IMR-90 (cell line): Measurements from ENCODE around the gene AKAP13. TPM values are rescaled to one million over a fixed set of nuclear protein-coding genes. Genes with fewer than 3 reads are reported as not detected.

Experiments used
- ATAC-seq: fragments of 200-7000 bp; cut with Tn5 transposase; 2 replicates; pipeline ENCODE4 v1.9.1; 2020; ENCODE audit warnings: low read depth, mild to moderate bottlenecking, moderate library complexity
- BruUV-seq: library from RNA; stranded (reverse); fragments of 400-500 nt; replicated peaks from 2 replicates; lab custom pipeline; 2021; lab: Mats Ljungman, UMichigan
- CTCF ChIA-PET: fragments of 300-600 bp; formaldehyde crosslinking; extraction: SDS; loops from one replicate; lab custom pipeline; 2021; ENCODE audit warnings: antibody characterized with exemption; lab: Yijun Ruan, JAX
- POLR2A ChIA-PET: fragments of 300-600 bp; sonication (Branson Sonifier 250); formaldehyde crosslinking; loops from one replicate; lab custom pipeline; 2022; ENCODE audit warnings: antibody characterized with exemption; ENCODE audit not compliant: unreplicated experiment; lab: Charles Lee
- DNase-seq: peaks from one replicate; pipeline ENCODE4 v3.0.0; 2013
- H2AFZ ChIP-seq: replicated peaks from 2 replicates; pipeline ENCODE3; 2013; ENCODE audit warnings: low read length, mild to moderate bottlenecking; ENCODE audit not compliant: poor library complexity
- H2AK5ac ChIP-seq: 2 replicates; pipeline ENCODE4 v1.6.1; 2013; ENCODE audit warnings: low read depth, low read length, inconsistent platforms
- H2AK9ac ChIP-seq: replicated peaks from 2 replicates; pipeline ENCODE3; 2013; ENCODE audit warnings: mild to moderate bottlenecking, low read depth, low read length, moderate library complexity; ENCODE audit not compliant: poor library complexity
- H2BK120ac ChIP-seq: 2 replicates; pipeline ENCODE4 v1.6.1; 2013; ENCODE audit warnings: low read depth, low read length, inconsistent platforms
- H2BK15ac ChIP-seq: 3 replicates; pipeline ENCODE4 v1.6.1; 2013; ENCODE audit warnings: low read depth, low read length, inconsistent platforms
- H2BK20ac ChIP-seq: 2 replicates; pipeline ENCODE4 v1.6.1; 2013; ENCODE audit warnings: low read depth, mild to moderate bottlenecking, inconsistent platforms, low read length, moderate library complexity
- H2BK5ac ChIP-seq: 2 replicates; pipeline ENCODE4 v1.6.1; 2013; ENCODE audit warnings: mild to moderate bottlenecking, low read depth, low read length, inconsistent platforms; ENCODE audit not compliant: poor library complexity, severe bottlenecking
- H3K14ac ChIP-seq: replicated peaks from 2 replicates; pipeline ENCODE4 v1.6.1; 2013; ENCODE audit warnings: low read depth, low read length, inconsistent platforms
- H3K18ac ChIP-seq: 2 replicates; pipeline ENCODE4 v1.6.1; 2013; ENCODE audit warnings: low read depth, low read length, control low read depth
- H3K23ac ChIP-seq: 2 replicates; pipeline ENCODE4 v1.6.1; 2013; ENCODE audit warnings: low read depth, low read length, inconsistent platforms
- H3K27ac ChIP-seq: 2 replicates; pipeline ENCODE4 v1.5.1; 2013; ENCODE audit warnings: mild to moderate bottlenecking, control low read depth, low read length; ENCODE audit not compliant: insufficient read depth
- H3K27me3 ChIP-seq: 2 replicates; pipeline ENCODE4 v1.6.1; 2013; ENCODE audit warnings: low read length; ENCODE audit not compliant: control insufficient read depth, insufficient read depth
- H3K36me3 ChIP-seq: 2 replicates; pipeline ENCODE4 v1.6.1; 2013; ENCODE audit warnings: low read length, mixed read lengths; ENCODE audit not compliant: control insufficient read depth, insufficient read depth
- H3K4ac ChIP-seq: 2 replicates; pipeline ENCODE4 v1.6.1; 2013; ENCODE audit warnings: low read depth, low read length, inconsistent platforms
- H3K4me1 ChIP-seq: 2 replicates; pipeline ENCODE4 v1.6.1; 2013; ENCODE audit warnings: low read length, mixed read lengths; ENCODE audit not compliant: control insufficient read depth, insufficient read depth
- H3K4me2 ChIP-seq: 2 replicates; pipeline ENCODE4 v1.6.1; 2013; ENCODE audit warnings: low read depth, mild to moderate bottlenecking, control low read depth, low read length, moderate library complexity
- H3K4me3 ChIP-seq: 2 replicates; pipeline ENCODE4 v1.5.1; 2013; ENCODE audit warnings: low read depth, mild to moderate bottlenecking, control low read depth, low read length, moderate library complexity; ENCODE audit not compliant: insufficient read depth
- H3K56ac ChIP-seq: 2 replicates; pipeline ENCODE4 v1.6.1; 2013; ENCODE audit warnings: low read length, inconsistent platforms; ENCODE audit not compliant: insufficient read depth; ENCODE audit errors: extremely low read depth
- H3K79me1 ChIP-seq, 2 experiments: 2 replicates each; pipeline ENCODE4 v1.6.1; 2013; ENCODE audit warnings: low read length in 2 of 2, inconsistent platforms in 1 of 2, low read depth in 1 of 2
- H3K9ac ChIP-seq: 2 replicates; pipeline ENCODE4 v1.6.1; 2013; ENCODE audit warnings: low read depth, low read length, control low read depth
- H3K9me1 ChIP-seq: 2 replicates; pipeline ENCODE4 v1.6.1; 2013; ENCODE audit warnings: low read length, inconsistent platforms; ENCODE audit not compliant: insufficient read depth
- H3K9me3 ChIP-seq: 2 replicates; pipeline ENCODE4 v1.6.1; 2013; ENCODE audit warnings: low read length; ENCODE audit not compliant: control insufficient read depth, insufficient read depth
- H4K20me1 ChIP-seq: 2 replicates; pipeline ENCODE4 v1.6.1; 2013; ENCODE audit warnings: low read length, inconsistent platforms; ENCODE audit not compliant: insufficient read depth
- H4K5ac ChIP-seq: 2 replicates; pipeline ENCODE4 v1.6.1; 2013; ENCODE audit warnings: mild to moderate bottlenecking, low read depth, low read length, control low read depth
- H4K8ac ChIP-seq, 2 experiments: 2 replicates each; pipeline ENCODE4 v1.6.1; 2013; ENCODE audit warnings: low read depth in 2 of 2, low read length in 2 of 2, control low read depth in 1 of 2, inconsistent platforms in 1 of 2
- H4K91ac ChIP-seq: 2 replicates; pipeline ENCODE4 v1.6.1; 2013; ENCODE audit warnings: low read depth, low read length, inconsistent platforms; ENCODE audit not compliant: insufficient read depth
- CHD1 ChIP-seq: IDR thresholded peaks from 2 replicates; pipeline ENCODE4 v1.6.1; 2012; ENCODE audit warnings: low read depth, low read length, improper control_type of control experiment
- MAZ ChIP-seq: IDR thresholded peaks from 2 replicates; pipeline ENCODE4 v1.6.1; 2012; ENCODE audit warnings: low read depth, mild to moderate bottlenecking, low read length, improper control_type of control experiment, moderate library complexity, borderline replicate concordance
- MXI1 ChIP-seq: IDR thresholded peaks from 2 replicates; pipeline ENCODE4 v1.6.1; 2012; ENCODE audit warnings: low read depth, mild to moderate bottlenecking, low read length, moderate library complexity, borderline replicate concordance
- RCOR1 ChIP-seq: IDR thresholded peaks from 2 replicates; pipeline ENCODE4 v1.6.1; 2012; ENCODE audit warnings: mild to moderate bottlenecking, low read length, improper control_type of control experiment; ENCODE audit not compliant: insufficient replicate concordance
- RFX5 ChIP-seq: IDR thresholded peaks from 2 replicates; pipeline ENCODE4 v1.8.0; 2012; ENCODE audit warnings: low read depth, mild to moderate bottlenecking, low read length, moderate library complexity
- SMC3 ChIP-seq: fragments of 150-350 bp; IDR thresholded peaks from 2 replicates; pipeline ENCODE4 v1.6.1; 2016; ENCODE audit warnings: low read depth, mild to moderate bottlenecking, antibody characterized with exemption, low read length, moderate library complexity
- USF2 ChIP-seq: fragments of 150-350 bp; IDR thresholded peaks from 2 replicates; pipeline ENCODE4 v1.6.1; 2017; ENCODE audit warnings: mild to moderate bottlenecking, antibody characterized with exemption, low read length, low read depth
- WGBS, 2 experiments: methylation state at CpG; one replicate each; pipeline versions ENCODE4 v1.1.5 to v1.1.7; 2013; ENCODE audit warnings: missing lambda C conversion rate in 2 of 2; ENCODE audit not compliant: insufficient read length in 1 of 2; ENCODE audit errors: extremely low coverage in 2 of 2; 5-methylcytosine and 5-hydroxymethylcytosine counted together
- dilution Hi-C: fragments of 300-500 bp; cut with HindIII; formaldehyde crosslinking; loops from one replicate; pipeline ENCODE4 v1.14.3; 2018; ENCODE audit warnings: low sequenced_read_pairs; ENCODE audit not compliant: unreplicated experiment
- in situ Hi-C: fragments of 300-500 bp; cut with MboI; formaldehyde crosslinking; loops from 3 replicates; pipeline ENCODE4 v1.14.3; 2019; ENCODE audit warnings: low sequenced_read_pairs, inconsistent platforms, mixed read lengths
- intact Hi-C: fragments of 100-400 bp; cut with micrococcal nuclease; formaldehyde crosslinking; loops from 2 replicates; pipeline ENCODE4 v1.10.0; 2022
- polyA plus RNA-seq, 3 experiments: library from polyadenylated mRNA; depleted of rRNA; stranded (reverse); fragments of >200 nt; gene quantifications; 2 replicates each; pipeline ENCODE4 v1.2.3, GENCODE V29; 2012; ENCODE audit warnings: low replicate concordance in 1 of 3
- total RNA-seq: library from RNA; depleted of rRNA; stranded (reverse); fragments of >200 nt; gene quantifications from 2 replicates; pipeline ENCODE4 v1.2.3, GENCODE V29; 2012
- TF ChIP-seq, protein P1 (sequence below): conservative IDR thresholded peaks from 2 replicates; pipeline ENCODE4 v1.5.1; 2012; ENCODE audit warnings: mild to moderate bottlenecking, low read depth, low read length, improper control_type of control experiment
- TF ChIP-seq, protein P2 (sequence below): fragments of 150-350 bp; IDR thresholded peaks from 2 replicates; pipeline ENCODE4 v1.6.1; 2016; ENCODE audit warnings: low read depth, mild to moderate bottlenecking, low read length, moderate library complexity, borderline replicate concordance

The AKAP13 gene
- total and polyA plus RNA-seq, 2 of the 4 experiments (the other 2 are of a cell fraction), result 10.4 to 46.4 TPM

- Histone ChIP-seq H3K9me1 (peaks cover 5% of the 10 kb centered on the region; the same call in 1 of the 2 replicates), H2AK5ac (no peak overlapping the region), H3K79me1 (peaks cover 22 to 41% of the 10 kb centered on the region in 2 experiments), H3K9ac (no peak overlapping the region), H3K4me1 (peaks cover 5% of the 10 kb centered on the region; the same call in 1 of the 2 replicates), H2BK120ac (no peak overlapping the region), H3K9me3 (no peaks in the 10 kb centered on the region), H4K5ac (no peak overlapping the region), H3K4ac (no peak overlapping the region), H3K23ac (no peak overlapping the region), H4K20me1 (no peaks in the 10 kb centered on the region), H4K91ac (no peak overlapping the region), H2AK9ac (no peak overlapping the region), H3K14ac (no peak overlapping the region), H3K4me3 (no peak overlapping the region), H2BK15ac (no peak overlapping the region), H3K4me2 (no peak overlapping the region), H3K18ac (no peak overlapping the region), H2BK5ac (no peak overlapping the region), H3K36me3 (no peaks in the 10 kb centered on the region), H3K27ac (no peak overlapping the region), H3K56ac (no peak overlapping the region), H2BK20ac (no peak overlapping the region), H2AFZ (no peak overlapping the region), H3K27me3 (no peaks in the 10 kb centered on the region), H4K8ac (no peak overlapping the region)
- intact Hi-C loops, result no loop called here
- no peak for TF ChIP-seq RCOR1
- no peak for TF ChIP-seq MAZ
- TF ChIP-seq SMC3, result no peak
- no peak for TF ChIP-seq USF2
- TF ChIP-seq, protein P1, sequence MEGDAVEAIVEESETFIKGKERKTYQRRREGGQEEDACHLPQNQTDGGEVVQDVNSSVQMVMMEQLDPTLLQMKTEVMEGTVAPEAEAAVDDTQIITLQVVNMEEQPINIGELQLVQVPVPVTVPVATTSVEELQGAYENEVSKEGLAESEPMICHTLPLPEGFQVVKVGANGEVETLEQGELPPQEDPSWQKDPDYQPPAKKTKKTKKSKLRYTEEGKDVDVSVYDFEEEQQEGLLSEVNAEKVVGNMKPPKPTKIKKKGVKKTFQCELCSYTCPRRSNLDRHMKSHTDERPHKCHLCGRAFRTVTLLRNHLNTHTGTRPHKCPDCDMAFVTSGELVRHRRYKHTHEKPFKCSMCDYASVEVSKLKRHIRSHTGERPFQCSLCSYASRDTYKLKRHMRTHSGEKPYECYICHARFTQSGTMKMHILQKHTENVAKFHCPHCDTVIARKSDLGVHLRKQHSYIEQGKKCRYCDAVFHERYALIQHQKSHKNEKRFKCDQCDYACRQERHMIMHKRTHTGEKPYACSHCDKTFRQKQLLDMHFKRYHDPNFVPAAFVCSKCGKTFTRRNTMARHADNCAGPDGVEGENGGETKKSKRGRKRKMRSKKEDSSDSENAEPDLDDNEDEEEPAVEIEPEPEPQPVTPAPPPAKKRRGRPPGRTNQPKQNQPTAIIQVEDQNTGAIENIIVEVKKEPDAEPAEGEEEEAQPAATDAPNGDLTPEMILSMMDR, result no peak
- TF ChIP-seq MXI1, result no peak
- no peak for TF ChIP-seq RFX5
- TF ChIP-seq, protein P2, sequence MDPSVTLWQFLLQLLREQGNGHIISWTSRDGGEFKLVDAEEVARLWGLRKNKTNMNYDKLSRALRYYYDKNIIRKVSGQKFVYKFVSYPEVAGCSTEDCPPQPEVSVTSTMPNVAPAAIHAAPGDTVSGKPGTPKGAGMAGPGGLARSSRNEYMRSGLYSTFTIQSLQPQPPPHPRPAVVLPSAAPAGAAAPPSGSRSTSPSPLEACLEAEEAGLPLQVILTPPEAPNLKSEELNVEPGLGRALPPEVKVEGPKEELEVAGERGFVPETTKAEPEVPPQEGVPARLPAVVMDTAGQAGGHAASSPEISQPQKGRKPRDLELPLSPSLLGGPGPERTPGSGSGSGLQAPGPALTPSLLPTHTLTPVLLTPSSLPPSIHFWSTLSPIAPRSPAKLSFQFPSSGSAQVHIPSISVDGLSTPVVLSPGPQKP, result no peak
- TF ChIP-seq CHD1, result no peak
- dilution Hi-C loops, result no loop called here
- ChIA-PET CTCF (no interaction called here), POLR2A (no interaction called here)
- in situ Hi-C loops, result loop anchor here (10.0 kb wide), 1 partner anchor 241 kb away; no protein-coding TSS in a partner anchor
- BruUV-seq, result no TSS peak
- no peak for ATAC-seq
- WGBS, 2 experiments, result no CpG with 5 or more reads among the region's 1 CpG
- DNase-seq, result no peak
These were observed 213.5 kb downstream of the AKAP13 start for GRCh38 chr15:85593809-85594445.
